SK-N-SH (cell line): Measurements from ENCODE around the gene PLEKHG3.

Source experiments
- EZH2phosphoT487 ChIP-seq: fragments of 200-600 bp; sonication (generic); IDR thresholded peaks from 2 replicates; pipeline ENCODE4 v1.6.1; 2017; ENCODE audit warnings: low read depth, mixed run types, mild to moderate bottlenecking, antibody characterized with exemption, moderate library complexity, borderline replicate concordance
- GATA2 ChIP-seq: sonication (generic); formaldehyde crosslinking; IDR thresholded peaks from 2 replicates; pipeline ENCODE4 v1.5.0; 2020; ENCODE audit warnings: mild to moderate bottlenecking, missing genetic modification reagents
- NFIC ChIP-seq: IDR thresholded peaks from 2 replicates; pipeline ENCODE4 v1.4.0; 2012; ENCODE audit warnings: borderline replicate concordance
- POLR2AphosphoS5 ChIP-seq: IDR thresholded peaks from 2 replicates; pipeline ENCODE4 v1.6.1; 2012; ENCODE audit warnings: low read depth, low read length
- RAD21 ChIP-seq: IDR thresholded peaks from 2 replicates; pipeline ENCODE4 v1.6.1; 2012; ENCODE audit warnings: mild to moderate bottlenecking, low read length
- RFX5 ChIP-seq: IDR thresholded peaks from 2 replicates; pipeline ENCODE4 v1.6.1; 2012; ENCODE audit warnings: mild to moderate bottlenecking, improper control_type of control experiment, low read length
- SIN3A ChIP-seq: IDR thresholded peaks from 2 replicates; pipeline ENCODE4 v1.6.1; 2012; ENCODE audit warnings: low read depth, mild to moderate bottlenecking, low read length, moderate library complexity, borderline replicate concordance
- SMC3 ChIP-seq: IDR thresholded peaks from 2 replicates; pipeline ENCODE4 v1.6.1; 2012; ENCODE audit warnings: low read depth, low read length, improper control_type of control experiment
- TF ChIP-seq, protein P1 (sequence below): fragments of 200-600 bp; sonication (generic); IDR thresholded peaks from 2 replicates; pipeline ENCODE4 v1.6.1; 2017; ENCODE audit warnings: antibody characterized with exemption, mild to moderate bottlenecking, moderate library complexity
- TF ChIP-seq, protein P2 (sequence below): fragments of 150-350 bp; IDR thresholded peaks from 2 replicates; pipeline ENCODE4 v1.6.1; 2017; ENCODE audit warnings: antibody characterized with exemption, low read length, low read depth, borderline replicate concordance
- TF ChIP-seq, protein P3 (sequence below): IDR thresholded peaks from 2 replicates; pipeline ENCODE4 v1.6.1; 2012; ENCODE audit warnings: mild to moderate bottlenecking, low read depth, low read length, moderate library complexity
- TF ChIP-seq, protein P4 (sequence below): IDR thresholded peaks from 2 replicates; pipeline ENCODE4 v1.4.0; 2012; ENCODE audit warnings: low read depth

DNA sequence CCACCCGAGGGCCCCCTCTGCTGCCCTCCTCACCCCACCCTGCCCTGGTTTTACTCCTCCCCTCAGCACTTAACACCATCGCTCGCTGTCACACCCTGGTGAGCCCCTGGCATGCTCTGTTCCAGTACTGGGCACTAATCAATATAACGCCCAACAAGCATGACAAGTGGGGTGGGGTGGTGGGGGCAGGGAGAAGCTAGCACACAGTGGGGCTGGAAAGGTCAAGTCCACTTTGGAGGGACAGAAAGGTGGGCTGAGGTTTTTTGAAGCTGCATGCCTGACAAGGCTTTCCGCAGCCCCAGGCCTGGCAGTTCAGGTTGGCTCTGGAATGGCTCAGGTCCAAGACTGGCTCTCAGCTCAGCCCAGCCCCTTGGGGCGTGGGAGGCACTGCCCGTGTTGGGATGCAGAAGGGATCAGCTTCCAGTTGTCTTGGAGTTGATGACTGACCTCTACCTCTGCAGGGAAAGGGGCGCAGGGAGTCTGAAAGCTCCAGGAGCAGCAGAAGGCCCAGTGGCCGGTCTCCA is 34.1 kb downstream of the PLEKHG3 start:
- TF ChIP-seq, protein P1, sequence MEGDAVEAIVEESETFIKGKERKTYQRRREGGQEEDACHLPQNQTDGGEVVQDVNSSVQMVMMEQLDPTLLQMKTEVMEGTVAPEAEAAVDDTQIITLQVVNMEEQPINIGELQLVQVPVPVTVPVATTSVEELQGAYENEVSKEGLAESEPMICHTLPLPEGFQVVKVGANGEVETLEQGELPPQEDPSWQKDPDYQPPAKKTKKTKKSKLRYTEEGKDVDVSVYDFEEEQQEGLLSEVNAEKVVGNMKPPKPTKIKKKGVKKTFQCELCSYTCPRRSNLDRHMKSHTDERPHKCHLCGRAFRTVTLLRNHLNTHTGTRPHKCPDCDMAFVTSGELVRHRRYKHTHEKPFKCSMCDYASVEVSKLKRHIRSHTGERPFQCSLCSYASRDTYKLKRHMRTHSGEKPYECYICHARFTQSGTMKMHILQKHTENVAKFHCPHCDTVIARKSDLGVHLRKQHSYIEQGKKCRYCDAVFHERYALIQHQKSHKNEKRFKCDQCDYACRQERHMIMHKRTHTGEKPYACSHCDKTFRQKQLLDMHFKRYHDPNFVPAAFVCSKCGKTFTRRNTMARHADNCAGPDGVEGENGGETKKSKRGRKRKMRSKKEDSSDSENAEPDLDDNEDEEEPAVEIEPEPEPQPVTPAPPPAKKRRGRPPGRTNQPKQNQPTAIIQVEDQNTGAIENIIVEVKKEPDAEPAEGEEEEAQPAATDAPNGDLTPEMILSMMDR = no peak
- TF ChIP-seq EZH2phosphoT487 (no peak), GATA2 (CRISPR knock-in tag) (no peak), SIN3A (no peak), POLR2AphosphoS5 (no peak), RFX5 (no peak), RAD21 (no peak), NFIC (no peak), SMC3 (no peak)
- TF ChIP-seq, protein P2, sequence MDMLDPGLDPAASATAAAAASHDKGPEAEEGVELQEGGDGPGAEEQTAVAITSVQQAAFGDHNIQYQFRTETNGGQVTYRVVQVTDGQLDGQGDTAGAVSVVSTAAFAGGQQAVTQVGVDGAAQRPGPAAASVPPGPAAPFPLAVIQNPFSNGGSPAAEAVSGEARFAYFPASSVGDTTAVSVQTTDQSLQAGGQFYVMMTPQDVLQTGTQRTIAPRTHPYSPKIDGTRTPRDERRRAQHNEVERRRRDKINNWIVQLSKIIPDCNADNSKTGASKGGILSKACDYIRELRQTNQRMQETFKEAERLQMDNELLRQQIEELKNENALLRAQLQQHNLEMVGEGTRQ = no peak
- TF ChIP-seq, protein P3, sequence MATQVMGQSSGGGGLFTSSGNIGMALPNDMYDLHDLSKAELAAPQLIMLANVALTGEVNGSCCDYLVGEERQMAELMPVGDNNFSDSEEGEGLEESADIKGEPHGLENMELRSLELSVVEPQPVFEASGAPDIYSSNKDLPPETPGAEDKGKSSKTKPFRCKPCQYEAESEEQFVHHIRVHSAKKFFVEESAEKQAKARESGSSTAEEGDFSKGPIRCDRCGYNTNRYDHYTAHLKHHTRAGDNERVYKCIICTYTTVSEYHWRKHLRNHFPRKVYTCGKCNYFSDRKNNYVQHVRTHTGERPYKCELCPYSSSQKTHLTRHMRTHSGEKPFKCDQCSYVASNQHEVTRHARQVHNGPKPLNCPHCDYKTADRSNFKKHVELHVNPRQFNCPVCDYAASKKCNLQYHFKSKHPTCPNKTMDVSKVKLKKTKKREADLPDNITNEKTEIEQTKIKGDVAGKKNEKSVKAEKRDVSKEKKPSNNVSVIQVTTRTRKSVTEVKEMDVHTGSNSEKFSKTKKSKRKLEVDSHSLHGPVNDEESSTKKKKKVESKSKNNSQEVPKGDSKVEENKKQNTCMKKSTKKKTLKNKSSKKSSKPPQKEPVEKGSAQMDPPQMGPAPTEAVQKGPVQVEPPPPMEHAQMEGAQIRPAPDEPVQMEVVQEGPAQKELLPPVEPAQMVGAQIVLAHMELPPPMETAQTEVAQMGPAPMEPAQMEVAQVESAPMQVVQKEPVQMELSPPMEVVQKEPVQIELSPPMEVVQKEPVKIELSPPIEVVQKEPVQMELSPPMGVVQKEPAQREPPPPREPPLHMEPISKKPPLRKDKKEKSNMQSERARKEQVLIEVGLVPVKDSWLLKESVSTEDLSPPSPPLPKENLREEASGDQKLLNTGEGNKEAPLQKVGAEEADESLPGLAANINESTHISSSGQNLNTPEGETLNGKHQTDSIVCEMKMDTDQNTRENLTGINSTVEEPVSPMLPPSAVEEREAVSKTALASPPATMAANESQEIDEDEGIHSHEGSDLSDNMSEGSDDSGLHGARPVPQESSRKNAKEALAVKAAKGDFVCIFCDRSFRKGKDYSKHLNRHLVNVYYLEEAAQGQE = no peak
- TF ChIP-seq, protein P4, sequence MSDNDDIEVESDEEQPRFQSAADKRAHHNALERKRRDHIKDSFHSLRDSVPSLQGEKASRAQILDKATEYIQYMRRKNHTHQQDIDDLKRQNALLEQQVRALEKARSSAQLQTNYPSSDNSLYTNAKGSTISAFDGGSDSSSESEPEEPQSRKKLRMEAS = no peak
